ENCODE measurements around the gene TSSK6.

TSSK6 gene

GRCh38 chr19:19539698-19540063, 24.3 kb upstream of the TSSK6 start:
- no CpG with 5 or more reads among the region's 19 CpGs for WGBS (ENCODE audit: extremely low coverage, insufficient coverage, low lambda C conversion rate)

GRCh38 chr19:19538785-19539166, 23.4 kb upstream of the TSSK6 start:
- DNase-seq: peak; percentile 36
- Histone ChIP-seq H2BK5ac (ENCODE audit: low read length) (no peak overlapping the region), H3K4me2 (ENCODE audit: low read length) (no peak overlapping the region), H3K4me1 (ENCODE audit: control insufficient read depth, low read depth, low read length) (peaks cover 2% of the 10 kb centered on the region), H3K4ac (ENCODE audit: low read depth, low read length) (no peak overlapping the region), H4K5ac (ENCODE audit: low read length) (no peak overlapping the region), H3K9ac (ENCODE audit: low read length) (no peak overlapping the region), H3K4me3 (ENCODE audit: low read length) (no peak overlapping the region), H2BK120ac (ENCODE audit: low read depth, low read length) (no peak overlapping the region), H3K23ac (ENCODE audit: low read length) (no peak overlapping the region), H3K27ac (ENCODE audit: low read depth, low read length) (no peak overlapping the region), H3K79me2 (ENCODE audit: control insufficient read depth, insufficient read depth, low read length) (no peaks in the 10 kb centered on the region), H3K79me1 (ENCODE audit: low read length) (no peaks in the 10 kb centered on the region), H3K27me3 (ENCODE audit: insufficient read depth, low read length, poor library complexity) (peaks cover 2% of the 10 kb centered on the region), H3K18ac (ENCODE audit: low read length) (no peak overlapping the region), H2BK15ac (replicated peaks; ENCODE audit: low read depth) (no peak overlapping the region), H4K8ac (ENCODE audit: low read depth, low read length) (no peak overlapping the region), H2AK5ac (ENCODE audit: low read length) (no peak overlapping the region), H3K36me3 (ENCODE audit: control insufficient read depth, insufficient read depth, low read length) (no peaks in the 10 kb centered on the region), H3K56ac (ENCODE audit: low read length) (no peak overlapping the region)
- WGBS (ENCODE audit: extremely low coverage, insufficient coverage, low lambda C conversion rate): no CpG with 5 or more reads among the region's 7 CpGs

More at GRCh38 chr19:19539698-19540063, 24.3 kb upstream of the TSSK6 start:
- Histone ChIP-seq H2AK5ac (ENCODE audit: low read length) (no peak overlapping the region), H3K79me2 (ENCODE audit: control insufficient read depth, insufficient read depth, low read length) (no peaks in the 10 kb centered on the region), H3K27ac (ENCODE audit: low read depth, low read length) (no peak overlapping the region), H3K23ac (ENCODE audit: low read length) (no peak overlapping the region), H3K4ac (ENCODE audit: low read depth, low read length) (no peak overlapping the region), H3K18ac (ENCODE audit: low read length) (no peak overlapping the region), H4K8ac (ENCODE audit: low read depth, low read length) (no peak overlapping the region), H3K4me3 (ENCODE audit: low read length) (no peak overlapping the region), H3K56ac (ENCODE audit: low read length) (no peak overlapping the region), H3K36me3 (ENCODE audit: control insufficient read depth, insufficient read depth, low read length) (no peaks in the 10 kb centered on the region), H2BK15ac (replicated peaks; ENCODE audit: low read depth) (no peak overlapping the region), H2BK120ac (ENCODE audit: low read depth, low read length) (no peak overlapping the region), H3K79me1 (ENCODE audit: low read length) (no peaks in the 10 kb centered on the region), H3K4me2 (ENCODE audit: low read length) (no peak overlapping the region), H3K4me1 (ENCODE audit: control insufficient read depth, low read depth, low read length) (peaks cover 2% of the 10 kb centered on the region), H3K27me3 (ENCODE audit: insufficient read depth, low read length, poor library complexity) (peaks cover 2% of the 10 kb centered on the region), H3K9ac (ENCODE audit: low read length) (no peak overlapping the region), H4K5ac (ENCODE audit: low read length) (no peak overlapping the region), H2BK5ac (ENCODE audit: low read length) (no peak overlapping the region)
- no peak for DNase-seq

GRCh38 chr19:19538061-19538784, 22.9 kb upstream of the TSSK6 start, which contains the start of gene CILP2:
Gene CILP2 (plus strand): TSS chr19:19538265. CDS start chr19:19538350, 85 bp downstream.
- WGBS (ENCODE audit: extremely low coverage, insufficient coverage, low lambda C conversion rate): no CpG with 5 or more reads among the region's 56 CpGs
- H2AK5ac ChIP-seq (ENCODE audit: low read length): no peak within 1 kb of the TSS
- no peak within 1 kb of the TSS for H2BK5ac ChIP-seq (ENCODE audit: low read length)
- no peak within 1 kb of the TSS for H3K23ac ChIP-seq (ENCODE audit: low read length)
- no peak within 1 kb of the TSS for H3K4me3 ChIP-seq (ENCODE audit: low read length)
- DNase-seq: peak; percentile 69
- H2BK120ac ChIP-seq (ENCODE audit: low read depth, low read length): no peak within 1 kb of the TSS
- H3K4ac ChIP-seq (ENCODE audit: low read depth, low read length): no peak within 1 kb of the TSS
- no peak within 1 kb of the TSS for H2BK15ac ChIP-seq (replicated peaks; ENCODE audit: low read depth)
- peak within 1 kb of the TSS; percentile 52 for H3K9ac ChIP-seq (ENCODE audit: low read length)
- H3K4me1 ChIP-seq (ENCODE audit: control insufficient read depth, low read depth, low read length): peaks cover 2% of the 10 kb centered on the region
- H3K27ac ChIP-seq (ENCODE audit: low read depth, low read length): no peak within 1 kb of the TSS
- peaks cover 2% of the 10 kb centered on the region for H3K27me3 ChIP-seq (ENCODE audit: insufficient read depth, low read length, poor library complexity)
- H3K18ac ChIP-seq (ENCODE audit: low read length): no peak within 1 kb of the TSS
- H3K56ac ChIP-seq (ENCODE audit: low read length): peak within 1 kb of the TSS; percentile 71
- no peaks in the 10 kb centered on the region for H3K79me1 ChIP-seq (ENCODE audit: low read length)
- no peak within 1 kb of the TSS for H4K8ac ChIP-seq (ENCODE audit: low read depth, low read length)
- no peak within 1 kb of the TSS for H4K5ac ChIP-seq (ENCODE audit: low read length)
- peak within 1 kb of the TSS; percentile 57 for H3K4me2 ChIP-seq (ENCODE audit: low read length)
- no peaks in the 10 kb centered on the region for H3K79me2 ChIP-seq (ENCODE audit: control insufficient read depth, insufficient read depth, low read length)
- H3K36me3 ChIP-seq (ENCODE audit: control insufficient read depth, insufficient read depth, low read length): no peaks in the 10 kb centered on the region

- no peak overlapping the region for H3K27ac ChIP-seq (ENCODE audit: low read depth, low read length)
- H2BK15ac ChIP-seq (replicated peaks; ENCODE audit: low read depth): no peak overlapping the region
- no peak overlapping the region for H2BK120ac ChIP-seq (ENCODE audit: low read depth, low read length)
- no peaks in the 10 kb centered on the region for H3K79me1 ChIP-seq (ENCODE audit: low read length)
- peaks cover 2% of the 10 kb centered on the region for H3K27me3 ChIP-seq (ENCODE audit: insufficient read depth, low read length, poor library complexity)
- no peak overlapping the region for H2BK5ac ChIP-seq (ENCODE audit: low read length)
- H3K56ac ChIP-seq (ENCODE audit: low read length): no peak overlapping the region
- H4K8ac ChIP-seq (ENCODE audit: low read depth, low read length): no peak overlapping the region
- H3K4ac ChIP-seq (ENCODE audit: low read depth, low read length): no peak overlapping the region
- WGBS (ENCODE audit: extremely low coverage, insufficient coverage, low lambda C conversion rate): no CpG with 5 or more reads among the region's 59 CpGs
- H3K4me1 ChIP-seq (ENCODE audit: control insufficient read depth, low read depth, low read length): peaks cover 2% of the 10 kb centered on the region
- H3K18ac ChIP-seq (ENCODE audit: low read length): no peak overlapping the region
- no peaks in the 10 kb centered on the region for H3K36me3 ChIP-seq (ENCODE audit: control insufficient read depth, insufficient read depth, low read length)
- DNase-seq: no peak
- no peaks in the 10 kb centered on the region for H3K79me2 ChIP-seq (ENCODE audit: control insufficient read depth, insufficient read depth, low read length)
- no peak overlapping the region for H3K9ac ChIP-seq (ENCODE audit: low read length)
- no peak overlapping the region for H3K4me3 ChIP-seq (ENCODE audit: low read length)
- no peak overlapping the region for H3K4me2 ChIP-seq (ENCODE audit: low read length)
- no peak overlapping the region for H3K23ac ChIP-seq (ENCODE audit: low read length)
- no peak overlapping the region for H4K5ac ChIP-seq (ENCODE audit: low read length)
- no peak overlapping the region for H2AK5ac ChIP-seq (ENCODE audit: low read length)
Observed at GRCh38 chr19:19537075-19538048, 22.0 kb upstream of the TSSK6 start.

- Histone ChIP-seq H3K36me3 (ENCODE audit: control insufficient read depth, insufficient read depth, low read length) (no peaks in the 10 kb centered on the region), H2BK15ac (replicated peaks; ENCODE audit: low read depth) (no peak overlapping the region), H3K27me3 (ENCODE audit: insufficient read depth, low read length, poor library complexity) (peaks cover 2% of the 10 kb centered on the region), H4K8ac (ENCODE audit: low read depth, low read length) (no peak overlapping the region), H3K56ac (ENCODE audit: low read length) (no peak overlapping the region), H2AK5ac (ENCODE audit: low read length) (no peak overlapping the region), H2BK120ac (ENCODE audit: low read depth, low read length) (no peak overlapping the region), H3K27ac (ENCODE audit: low read depth, low read length) (no peak overlapping the region), H3K4me1 (ENCODE audit: control insufficient read depth, low read depth, low read length) (no peaks in the 10 kb centered on the region), H3K79me2 (ENCODE audit: control insufficient read depth, insufficient read depth, low read length) (no peaks in the 10 kb centered on the region), H2BK5ac (ENCODE audit: low read length) (no peak overlapping the region), H3K9ac (ENCODE audit: low read length) (no peak overlapping the region), H3K23ac (ENCODE audit: low read length) (no peak overlapping the region), H3K79me1 (ENCODE audit: low read length) (no peaks in the 10 kb centered on the region), H3K4me2 (ENCODE audit: low read length) (no peak overlapping the region), H3K4me3 (ENCODE audit: low read length) (no peak overlapping the region), H4K5ac (ENCODE audit: low read length) (no peak overlapping the region), H3K4ac (ENCODE audit: low read depth, low read length) (no peak overlapping the region), H3K18ac (ENCODE audit: low read length) (no peak overlapping the region)
- no peak for DNase-seq
- WGBS (ENCODE audit: extremely low coverage, insufficient coverage, low lambda C conversion rate): no CpG with 5 or more reads among the region's 34 CpGs
Observed at GRCh38 chr19:19535311-19536191, 20.2 kb upstream of the TSSK6 start.

All from mesendoderm (in vitro differentiated cells).